Activated T-cell treated with anti-CD3 and anti-CD28 coated beads, Interleukin-2, amount 50 U/mL, for 4 hours (primary cell): ENCODE data around the gene TNFRSF25. TPM values are rescaled to one million over a fixed set of nuclear protein-coding genes. Genes with fewer than 3 reads are reported as not detected.

Experiments
- ATAC-seq, 2 donors: fragments of 200-7000 bp; cut with Tn5 transposase; one replicate each; pipeline ENCODE4 v1.10.0; 2021
- DNase-seq: peaks from one replicate; pipeline ENCODE4 v3.0.0-alpha.2; 2020
- H3K27me3 Mint-ChIP-seq: one replicate; pipeline ENCODE4 v1.8.0; 2021; ENCODE audit warnings: low read depth, mixed read lengths
- H3K36me3 Mint-ChIP-seq: one replicate; pipeline ENCODE4 v1.8.0; 2022; ENCODE audit warnings: mixed read lengths; ENCODE audit not compliant: insufficient read depth
- H3K4me1 Mint-ChIP-seq: one replicate; pipeline ENCODE4 v1.8.0; 2021; ENCODE audit warnings: low read depth, mixed read lengths
- H3K4me3 Mint-ChIP-seq: one replicate; pipeline ENCODE4 v1.8.0; 2021; ENCODE audit warnings: mild to moderate bottlenecking, moderate library complexity, mixed read lengths
- H3K9me3 Mint-ChIP-seq: one replicate; pipeline ENCODE4 v1.8.0; 2021; ENCODE audit warnings: mixed read lengths
- total RNA-seq, 3 donors: library from RNA; stranded (reverse); gene quantifications; one replicate each; pipeline ENCODE4 v1.2.1, GENCODE V29; 2021

Gene TNFRSF25
- total RNA-seq, 3 donors from 2014 or later: 137 to 149 (median 145) TPM

DNA sequence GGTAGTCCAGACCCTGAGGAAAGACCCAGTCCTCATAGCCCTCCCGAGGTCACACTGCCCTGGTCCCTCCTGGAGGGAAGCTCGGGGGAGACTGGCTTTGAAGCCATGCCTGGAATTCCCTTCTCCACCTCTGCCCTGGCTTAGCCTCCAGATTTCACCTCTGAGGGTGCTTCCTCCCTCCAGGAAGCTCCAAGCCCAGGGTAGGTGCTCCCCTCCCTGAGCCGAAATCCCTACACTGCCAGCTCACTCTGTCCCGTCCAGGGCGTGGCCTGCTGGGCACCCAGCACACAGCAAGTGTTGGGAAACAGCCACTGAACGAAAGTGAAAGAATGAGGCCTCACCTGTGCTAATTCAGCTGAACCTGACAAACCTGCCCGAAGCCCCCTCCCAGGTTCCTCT is 6.0 kb upstream of the TNFRSF25 start:
- no peak overlapping the region for H3K4me3 Mint-ChIP-seq
- no peaks in the 10 kb centered on the region for H3K9me3 Mint-ChIP-seq
- no peaks in the 10 kb centered on the region for H3K27me3 Mint-ChIP-seq
- H3K4me1 Mint-ChIP-seq: peaks cover under 1% of the 10 kb centered on the region
- ATAC-seq (no peak), DNase-seq (no peak)
- H3K36me3 Mint-ChIP-seq: no peaks in the 10 kb centered on the region

DNA sequence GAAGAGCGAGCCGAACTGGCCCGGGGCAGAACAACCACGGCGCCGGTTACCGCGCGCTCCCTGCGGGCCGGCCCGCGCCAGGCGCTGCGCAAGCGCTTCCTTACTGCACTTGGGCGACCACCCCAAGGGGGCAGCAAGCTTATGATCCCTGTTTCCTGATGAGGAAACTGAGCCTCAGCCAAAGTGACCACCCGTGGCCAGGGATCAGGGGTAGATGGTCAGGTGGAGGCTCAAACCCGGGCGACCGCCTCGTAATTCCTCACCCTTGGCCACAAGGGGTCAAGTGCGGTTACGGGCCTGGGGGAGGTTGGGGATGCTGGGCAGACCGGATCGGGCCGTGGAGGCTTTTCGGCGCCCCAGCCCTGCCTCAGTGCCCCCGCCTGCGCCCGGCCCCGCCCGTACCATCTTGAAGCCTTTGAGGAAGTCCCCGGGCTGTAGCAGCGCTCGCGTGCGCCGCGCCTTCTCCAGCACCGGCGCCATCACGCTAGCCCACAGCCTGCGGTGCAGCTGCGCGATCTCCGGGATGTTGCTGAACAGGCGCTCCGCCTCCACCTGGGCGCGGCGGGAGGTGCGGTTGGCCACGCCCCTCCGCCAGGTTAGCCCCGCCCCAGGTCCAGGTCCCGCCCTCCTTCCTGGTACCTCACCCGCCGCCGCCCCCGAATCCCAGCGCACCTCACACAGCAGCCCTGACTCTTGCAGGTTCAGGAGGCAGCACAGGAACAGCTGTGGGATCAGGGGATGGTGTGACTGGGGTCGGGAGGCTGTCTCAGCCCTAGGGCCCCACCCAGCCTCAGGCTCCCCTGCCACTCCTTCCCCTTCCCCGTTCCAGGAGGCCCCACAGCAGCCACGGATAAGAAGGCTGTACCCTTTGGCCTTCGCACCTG is 5.4 kb upstream of the TNFRSF25 start:
- ATAC-seq (peak in 1 of 2 donors; percentile 33), DNase-seq (no peak)
- no peak overlapping the region for H3K4me3 Mint-ChIP-seq
- peaks cover 5% of the 10 kb centered on the region for H3K4me1 Mint-ChIP-seq
- no peaks in the 10 kb centered on the region for H3K36me3 Mint-ChIP-seq
- H3K9me3 Mint-ChIP-seq: no peaks in the 10 kb centered on the region
- no peaks in the 10 kb centered on the region for H3K27me3 Mint-ChIP-seq

- no peak for ATAC-seq
- peaks cover 5% of the 10 kb centered on the region for H3K4me1 Mint-ChIP-seq
- H3K27me3 Mint-ChIP-seq: no peaks in the 10 kb centered on the region
- DNase-seq: no peak
- no peaks in the 10 kb centered on the region for H3K9me3 Mint-ChIP-seq
- H3K4me3 Mint-ChIP-seq: no peak overlapping the region
- H3K36me3 Mint-ChIP-seq: no peaks in the 10 kb centered on the region
These were observed 4.4 kb upstream of the TNFRSF25 start for GRCh38 chr1:6470132-6471085.

- Mint-ChIP-seq H3K27me3 (no peaks in the 10 kb centered on the region), H3K4me1 (peaks cover 12% of the 10 kb centered on the region), H3K9me3 (no peaks in the 10 kb centered on the region), H3K4me3 (no peak overlapping the region), H3K36me3 (peaks cover 7% of the 10 kb centered on the region)
- DNase-seq (no peak), ATAC-seq (no peak)
These were observed 2.9 kb upstream of the TNFRSF25 start for GRCh38 chr1:6468729-6469461.

- DNase-seq: no peak
- Mint-ChIP-seq H3K27me3 (no peaks in the 10 kb centered on the region), H3K9me3 (no peaks in the 10 kb centered on the region), H3K4me3 (peak overlapping the region; percentile 43), H3K36me3 (peaks cover 11% of the 10 kb centered on the region), H3K4me1 (peaks cover 20% of the 10 kb centered on the region)
- no peak for ATAC-seq
These were observed 2.0 kb upstream of the TNFRSF25 start for GRCh38 chr1:6467744-6468688.

DNA sequence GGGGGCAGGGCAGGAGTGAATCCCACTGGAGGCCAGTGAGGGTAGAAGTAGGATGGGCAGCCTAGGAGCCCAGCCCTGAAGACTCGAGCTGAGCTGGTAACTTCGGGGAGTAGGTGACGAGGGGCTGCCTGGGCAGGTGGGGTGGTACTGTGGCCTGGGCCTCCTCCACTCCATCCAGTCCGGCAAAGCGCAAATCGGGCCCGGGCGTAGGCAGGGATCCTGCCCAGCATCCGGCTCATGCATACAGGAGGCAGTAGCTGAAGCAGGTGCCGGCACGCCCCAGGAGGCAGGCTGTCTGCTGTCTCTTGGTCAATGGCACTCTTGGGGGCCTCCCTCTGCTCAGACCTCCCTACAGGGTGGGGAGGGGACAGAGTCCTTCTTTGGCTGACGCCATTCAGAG is 1.3 kb upstream of the TNFRSF25 start:
- peaks cover 28% of the 10 kb centered on the region for H3K4me1 Mint-ChIP-seq
- DNase-seq (no peak), ATAC-seq (no peak)
- peak overlapping the region; percentile 43 for H3K4me3 Mint-ChIP-seq
- H3K27me3 Mint-ChIP-seq: no peaks in the 10 kb centered on the region
- peaks cover 14% of the 10 kb centered on the region for H3K36me3 Mint-ChIP-seq
- no peaks in the 10 kb centered on the region for H3K9me3 Mint-ChIP-seq

- Mint-ChIP-seq H3K36me3 (peaks cover 15% of the 10 kb centered on the region), H3K4me1 (peaks cover 32% of the 10 kb centered on the region), H3K9me3 (no peaks in the 10 kb centered on the region), H3K27me3 (no peaks in the 10 kb centered on the region), H3K4me3 (peak overlapping the region; percentile 96)
- DNase-seq: no peak
- no peak for ATAC-seq
These were observed 778 bp upstream of the TNFRSF25 start for GRCh38 chr1:6466751-6467150.

- ATAC-seq (peak; percentile 60 to 61), DNase-seq (peak; percentile 46)
- Mint-ChIP-seq H3K4me3 (peak overlapping the region; percentile 96), H3K9me3 (no peaks in the 10 kb centered on the region), H3K4me1 (peaks cover 42% of the 10 kb centered on the region), H3K27me3 (no peaks in the 10 kb centered on the region), H3K36me3 (peaks cover 15% of the 10 kb centered on the region)
These were observed 440 bp downstream of the TNFRSF25 start for GRCh38 chr1:6465461-6466005.

- Mint-ChIP-seq H3K4me1 (peaks cover 47% of the 10 kb centered on the region), H3K9me3 (no peaks in the 10 kb centered on the region), H3K36me3 (peaks cover 15% of the 10 kb centered on the region), H3K4me3 (peak overlapping the region; percentile 96), H3K27me3 (no peaks in the 10 kb centered on the region)
- ATAC-seq (no peak), DNase-seq (no peak)
These were observed 1.1 kb downstream of the TNFRSF25 start for GRCh38 chr1:6464915-6465314.

- H3K36me3 Mint-ChIP-seq: peaks cover 15% of the 10 kb centered on the region
- H3K4me1 Mint-ChIP-seq: peaks cover 51% of the 10 kb centered on the region
- DNase-seq: peak; percentile 44
- no peak for ATAC-seq
- no peaks in the 10 kb centered on the region for H3K9me3 Mint-ChIP-seq
- H3K27me3 Mint-ChIP-seq: no peaks in the 10 kb centered on the region
- H3K4me3 Mint-ChIP-seq: peak overlapping the region; percentile 96
These were observed 1.5 kb downstream of the TNFRSF25 start for GRCh38 chr1:6464514-6464836.

DNA sequence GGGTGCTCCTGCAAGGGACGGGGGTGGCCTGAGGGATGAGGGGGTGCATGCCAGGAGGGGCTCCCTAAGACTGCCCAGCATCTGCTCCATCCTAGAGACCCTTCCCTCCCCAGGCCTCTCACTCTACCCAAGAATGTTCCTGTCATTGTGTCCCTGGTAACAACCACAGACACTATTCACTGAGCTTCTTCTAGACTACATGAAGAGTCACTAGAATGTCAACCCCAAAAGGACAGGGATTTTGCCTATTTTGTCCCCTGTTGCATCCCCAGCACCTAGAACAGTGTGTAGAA is 2.9 kb downstream of the TNFRSF25 start:
- Mint-ChIP-seq H3K36me3 (peaks cover 15% of the 10 kb centered on the region), H3K4me1 (peaks cover 55% of the 10 kb centered on the region), H3K27me3 (no peaks in the 10 kb centered on the region), H3K4me3 (peak overlapping the region; percentile 35), H3K9me3 (no peaks in the 10 kb centered on the region)
- ATAC-seq: no peak
- DNase-seq: no peak

- ATAC-seq: no peak
- no peak for DNase-seq
- peak overlapping the region; percentile 38 for H3K4me3 Mint-ChIP-seq
- peaks cover 15% of the 10 kb centered on the region for H3K36me3 Mint-ChIP-seq
- no peaks in the 10 kb centered on the region for H3K27me3 Mint-ChIP-seq
- peaks cover 55% of the 10 kb centered on the region for H3K4me1 Mint-ChIP-seq
- no peaks in the 10 kb centered on the region for H3K9me3 Mint-ChIP-seq
These were observed 3.4 kb downstream of the TNFRSF25 start for GRCh38 chr1:6462412-6463119.
